ENCODE results near the gene SRRM2.

SRRM2 gene

DNA sequence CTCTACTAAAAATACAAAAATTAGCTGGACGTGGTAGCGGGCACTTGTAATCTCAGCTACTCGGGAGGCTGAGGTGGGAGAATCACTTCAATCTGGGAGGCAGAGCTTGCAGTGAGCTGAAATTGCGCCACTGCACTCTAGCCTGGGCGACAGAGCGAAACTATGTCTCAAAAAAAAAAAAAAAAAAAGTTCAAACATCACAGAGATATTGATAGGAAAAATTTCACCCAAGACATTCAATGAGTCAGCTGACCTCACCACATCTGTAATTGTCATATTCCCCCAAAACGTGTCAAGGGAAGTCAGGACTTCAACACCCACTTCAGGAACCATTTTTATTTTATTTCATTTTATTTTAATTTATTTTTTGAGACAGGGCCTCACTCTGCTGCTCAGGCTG, 24.4 kb upstream of the SRRM2 start:
- H2BK5ac ChIP-seq (ENCODE audit: low read length) = no peak overlapping the region
- H2BK15ac ChIP-seq (replicated peaks; ENCODE audit: low read depth) = no peak overlapping the region
- H4K5ac ChIP-seq (ENCODE audit: low read length) = no peak overlapping the region
- no peak overlapping the region for H3K56ac ChIP-seq (ENCODE audit: low read length)
- no peak overlapping the region for H3K27ac ChIP-seq (ENCODE audit: low read depth, low read length)
- no peaks in the 10 kb centered on the region for H3K4me1 ChIP-seq (ENCODE audit: control insufficient read depth, low read depth, low read length)
- no peak overlapping the region for H2AK5ac ChIP-seq (ENCODE audit: low read length)
- no peaks in the 10 kb centered on the region for H3K36me3 ChIP-seq (ENCODE audit: control insufficient read depth, insufficient read depth, low read length)
- no peaks in the 10 kb centered on the region for H3K79me2 ChIP-seq (ENCODE audit: control insufficient read depth, insufficient read depth, low read length)
- no peak overlapping the region for H3K4me3 ChIP-seq (ENCODE audit: low read length)
- H3K23ac ChIP-seq (ENCODE audit: low read length) = no peak overlapping the region
- no peak overlapping the region for H3K4ac ChIP-seq (ENCODE audit: low read depth, low read length)
- no peak overlapping the region for H3K4me2 ChIP-seq (ENCODE audit: low read length)
- no peak for DNase-seq
- WGBS (ENCODE audit: extremely low coverage, insufficient coverage, low lambda C conversion rate) = no CpG with 5 or more reads among the region's 7 CpGs
- no peak overlapping the region for H3K9ac ChIP-seq (ENCODE audit: low read length)
- no peak overlapping the region for H3K18ac ChIP-seq (ENCODE audit: low read length)
- H3K27me3 ChIP-seq (ENCODE audit: insufficient read depth, low read length, poor library complexity) = no peaks in the 10 kb centered on the region
- no peak overlapping the region for H2BK120ac ChIP-seq (ENCODE audit: low read depth, low read length)
- no peak overlapping the region for H4K8ac ChIP-seq (ENCODE audit: low read depth, low read length)
- H3K79me1 ChIP-seq (ENCODE audit: low read length) = no peaks in the 10 kb centered on the region

DNA sequence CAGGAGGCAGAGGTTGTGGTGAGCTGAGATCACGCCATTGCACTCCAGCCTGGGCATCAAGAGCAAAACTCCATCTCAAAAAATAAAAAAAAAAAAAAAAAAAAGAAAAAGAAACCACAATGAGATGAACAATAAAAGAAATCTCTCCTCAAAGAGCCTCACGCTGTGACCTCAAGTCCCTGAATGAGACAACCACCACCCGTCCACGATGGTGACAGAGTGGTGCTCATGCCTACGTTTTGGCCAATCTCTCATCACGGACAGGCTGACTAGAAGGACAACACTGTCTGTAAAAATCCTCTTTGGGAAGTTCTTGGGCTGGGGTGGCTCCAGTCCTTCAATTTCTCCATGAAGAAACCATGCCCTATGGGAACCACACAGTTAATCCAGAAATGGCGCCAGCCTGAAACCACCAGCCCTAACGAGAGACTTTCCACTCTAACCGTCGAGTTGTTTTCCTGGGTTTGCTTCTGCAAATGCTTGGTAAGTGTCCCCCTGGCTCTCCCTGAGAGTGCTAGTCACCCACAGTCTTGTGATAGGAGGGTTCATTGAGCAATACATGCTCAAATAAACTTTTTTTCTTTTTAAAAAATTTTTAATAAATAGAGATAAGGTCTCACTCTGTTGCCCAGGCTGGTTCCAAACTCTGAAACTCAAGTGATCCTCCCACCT, 17.5 kb upstream of the SRRM2 start:
- Histone ChIP-seq H2BK120ac (ENCODE audit: low read depth, low read length) (no peak overlapping the region), H3K56ac (ENCODE audit: low read length) (no peak overlapping the region), H3K4me1 (ENCODE audit: control insufficient read depth, low read depth, low read length) (no peaks in the 10 kb centered on the region), H3K79me1 (ENCODE audit: low read length) (no peaks in the 10 kb centered on the region), H2BK5ac (ENCODE audit: low read length) (no peak overlapping the region), H3K36me3 (ENCODE audit: control insufficient read depth, insufficient read depth, low read length) (no peaks in the 10 kb centered on the region), H3K27me3 (ENCODE audit: insufficient read depth, low read length, poor library complexity) (no peaks in the 10 kb centered on the region), H2BK15ac (replicated peaks; ENCODE audit: low read depth) (no peak overlapping the region), H4K5ac (ENCODE audit: low read length) (no peak overlapping the region), H3K23ac (ENCODE audit: low read length) (no peak overlapping the region), H3K9ac (ENCODE audit: low read length) (no peak overlapping the region), H3K4me2 (ENCODE audit: low read length) (no peak overlapping the region), H3K18ac (ENCODE audit: low read length) (no peak overlapping the region), H2AK5ac (ENCODE audit: low read length) (no peak overlapping the region), H3K79me2 (ENCODE audit: control insufficient read depth, insufficient read depth, low read length) (no peaks in the 10 kb centered on the region), H3K4ac (ENCODE audit: low read depth, low read length) (no peak overlapping the region), H3K4me3 (ENCODE audit: low read length) (no peak overlapping the region), H3K27ac (ENCODE audit: low read depth, low read length) (no peak overlapping the region), H4K8ac (ENCODE audit: low read depth, low read length) (no peak overlapping the region)
- WGBS (ENCODE audit: extremely low coverage, insufficient coverage, low lambda C conversion rate) = no CpG with 5 or more reads among the region's 10 CpGs
- DNase-seq = no peak

DNA sequence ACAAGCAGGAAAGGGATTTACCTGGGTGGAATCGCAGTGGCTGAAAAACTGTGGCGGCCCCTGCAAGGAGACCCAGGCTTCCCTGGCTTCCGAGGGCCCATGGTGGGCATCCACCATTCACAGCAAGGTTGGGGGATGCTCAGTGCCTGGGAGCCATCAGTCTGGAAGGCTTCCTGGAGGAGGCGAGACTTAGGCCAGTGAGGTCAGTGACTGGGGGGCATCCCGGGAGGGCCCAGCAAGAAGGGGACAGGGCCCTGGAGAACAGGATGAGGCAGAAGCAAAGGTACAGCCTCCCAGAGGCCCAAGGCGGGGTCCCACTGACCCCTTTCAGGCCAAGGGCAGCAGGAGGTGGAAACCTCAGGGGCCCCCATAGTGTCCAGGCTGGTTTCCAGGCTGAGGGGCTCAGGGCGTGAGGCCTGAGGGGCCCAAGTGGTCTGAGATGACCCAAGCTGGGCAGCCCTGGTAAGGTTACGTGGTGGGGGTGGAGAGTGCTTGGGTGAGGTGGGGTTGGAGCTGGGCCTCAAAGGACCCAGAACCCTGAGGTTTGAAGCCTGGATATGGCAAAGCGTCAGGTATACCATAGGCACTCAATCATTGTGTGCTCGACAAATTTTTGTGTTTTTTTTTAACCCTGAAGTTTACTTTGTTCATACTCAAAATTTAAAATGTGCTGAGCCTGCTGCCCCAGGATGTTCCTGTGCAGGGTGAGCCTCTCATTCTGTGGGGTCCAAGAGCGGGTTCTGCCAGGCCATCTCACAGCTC, 15.8 kb upstream of the SRRM2 start:
- no peaks in the 10 kb centered on the region for H3K27me3 ChIP-seq (ENCODE audit: insufficient read depth, low read length, poor library complexity)
- no peak overlapping the region for H3K9ac ChIP-seq (ENCODE audit: low read length)
- H3K4me3 ChIP-seq (ENCODE audit: low read length) = no peak overlapping the region
- no peak overlapping the region for H3K56ac ChIP-seq (ENCODE audit: low read length)
- no peak overlapping the region for H3K4ac ChIP-seq (ENCODE audit: low read depth, low read length)
- H3K79me1 ChIP-seq (ENCODE audit: low read length) = no peaks in the 10 kb centered on the region
- no peaks in the 10 kb centered on the region for H3K79me2 ChIP-seq (ENCODE audit: control insufficient read depth, insufficient read depth, low read length)
- H3K36me3 ChIP-seq (ENCODE audit: control insufficient read depth, insufficient read depth, low read length) = no peaks in the 10 kb centered on the region
- H3K4me2 ChIP-seq (ENCODE audit: low read length) = no peak overlapping the region
- no peak overlapping the region for H2BK120ac ChIP-seq (ENCODE audit: low read depth, low read length)
- no peak overlapping the region for H2BK15ac ChIP-seq (replicated peaks; ENCODE audit: low read depth)
- no peak overlapping the region for H2BK5ac ChIP-seq (ENCODE audit: low read length)
- no peak overlapping the region for H4K5ac ChIP-seq (ENCODE audit: low read length)
- H3K23ac ChIP-seq (ENCODE audit: low read length) = no peak overlapping the region
- H4K8ac ChIP-seq (ENCODE audit: low read depth, low read length) = no peak overlapping the region
- no peak overlapping the region for H2AK5ac ChIP-seq (ENCODE audit: low read length)
- H3K18ac ChIP-seq (ENCODE audit: low read length) = no peak overlapping the region
- no peak for DNase-seq
- H3K4me1 ChIP-seq (ENCODE audit: control insufficient read depth, low read depth, low read length) = no peaks in the 10 kb centered on the region
- WGBS (ENCODE audit: extremely low coverage, insufficient coverage, low lambda C conversion rate) = no CpG with 5 or more reads among the region's 11 CpGs
- no peak overlapping the region for H3K27ac ChIP-seq (ENCODE audit: low read depth, low read length)

DNA sequence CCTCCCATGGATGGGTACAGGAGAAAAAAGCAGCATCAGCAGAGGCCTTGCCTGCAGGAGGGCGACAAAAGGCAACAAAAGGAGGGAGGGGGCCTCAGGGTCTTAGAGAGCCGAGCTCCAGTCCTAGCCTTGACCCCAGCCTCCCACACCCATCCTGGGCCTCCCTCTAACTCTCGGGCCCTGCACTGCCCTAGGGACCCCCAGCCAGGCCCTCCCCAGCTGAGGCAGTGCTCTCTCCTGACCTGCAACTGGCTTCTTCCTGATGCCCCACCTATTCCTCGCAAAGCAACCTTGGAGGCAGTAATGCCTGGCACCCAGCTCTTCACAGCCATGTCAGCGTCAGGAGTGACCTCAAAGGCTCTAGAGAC, 15.2 kb upstream of the SRRM2 start:
- Histone ChIP-seq H4K5ac (ENCODE audit: low read length) (no peak overlapping the region), H3K79me1 (ENCODE audit: low read length) (no peaks in the 10 kb centered on the region), H3K27me3 (ENCODE audit: insufficient read depth, low read length, poor library complexity) (no peaks in the 10 kb centered on the region), H3K36me3 (ENCODE audit: control insufficient read depth, insufficient read depth, low read length) (no peaks in the 10 kb centered on the region), H4K8ac (ENCODE audit: low read depth, low read length) (no peak overlapping the region), H3K4me2 (ENCODE audit: low read length) (no peak overlapping the region), H3K79me2 (ENCODE audit: control insufficient read depth, insufficient read depth, low read length) (no peaks in the 10 kb centered on the region), H3K4me1 (ENCODE audit: control insufficient read depth, low read depth, low read length) (no peaks in the 10 kb centered on the region), H3K56ac (ENCODE audit: low read length) (no peak overlapping the region), H3K27ac (ENCODE audit: low read depth, low read length) (no peak overlapping the region), H3K23ac (ENCODE audit: low read length) (no peak overlapping the region), H2BK15ac (replicated peaks; ENCODE audit: low read depth) (no peak overlapping the region), H3K18ac (ENCODE audit: low read length) (no peak overlapping the region), H3K4ac (ENCODE audit: low read depth, low read length) (no peak overlapping the region), H2BK5ac (ENCODE audit: low read length) (no peak overlapping the region), H2BK120ac (ENCODE audit: low read depth, low read length) (no peak overlapping the region), H2AK5ac (ENCODE audit: low read length) (no peak overlapping the region), H3K4me3 (ENCODE audit: low read length) (no peak overlapping the region), H3K9ac (ENCODE audit: low read length) (no peak overlapping the region)
- no CpG with 5 or more reads among the region's 5 CpGs for WGBS (ENCODE audit: extremely low coverage, insufficient coverage, low lambda C conversion rate)
- no peak for DNase-seq

DNA sequence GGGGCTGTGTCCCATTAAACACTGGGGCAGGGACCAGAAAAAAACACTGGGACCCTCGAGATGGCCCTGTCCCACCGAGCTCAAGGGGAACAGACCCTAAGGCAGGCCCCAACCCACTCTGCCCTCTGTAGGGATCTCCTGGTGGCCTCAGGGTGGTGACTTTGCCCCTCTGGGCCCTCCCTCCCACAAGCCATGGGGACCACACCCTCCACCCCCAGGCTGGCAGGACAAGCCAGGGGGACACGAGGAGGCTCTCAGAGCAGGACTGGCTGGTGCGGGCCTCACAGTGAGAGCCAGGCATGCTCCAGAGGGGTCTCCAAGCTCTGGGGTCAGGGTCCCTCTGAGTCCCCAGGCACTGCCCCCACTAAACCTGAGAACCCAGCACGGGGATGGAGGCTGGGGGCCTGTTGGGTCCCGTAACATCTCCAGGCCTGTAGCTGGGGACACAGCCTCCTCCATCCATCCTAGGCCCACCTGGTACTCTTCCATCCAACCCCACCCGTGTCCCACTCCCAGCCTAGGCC, 14.5 kb upstream of the SRRM2 start:
- WGBS (ENCODE audit: extremely low coverage, insufficient coverage, low lambda C conversion rate) = no CpG with 5 or more reads among the region's 7 CpGs
- no peak overlapping the region for H4K5ac ChIP-seq (ENCODE audit: low read length)

More for the DNA sequence above, 14.5 kb upstream of the SRRM2 start:
- no peak overlapping the region for H3K27ac ChIP-seq (ENCODE audit: low read depth, low read length)
- H3K18ac ChIP-seq (ENCODE audit: low read length) = no peak overlapping the region
- no peak overlapping the region for H3K56ac ChIP-seq (ENCODE audit: low read length)
- H3K4me2 ChIP-seq (ENCODE audit: low read length) = no peak overlapping the region
- H3K4me3 ChIP-seq (ENCODE audit: low read length) = no peak overlapping the region
- no peak for DNase-seq
- H3K79me1 ChIP-seq (ENCODE audit: low read length) = no peaks in the 10 kb centered on the region
- H2BK5ac ChIP-seq (ENCODE audit: low read length) = no peak overlapping the region
- H3K9ac ChIP-seq (ENCODE audit: low read length) = no peak overlapping the region
- H3K36me3 ChIP-seq (ENCODE audit: control insufficient read depth, insufficient read depth, low read length) = no peaks in the 10 kb centered on the region
- no peaks in the 10 kb centered on the region for H3K27me3 ChIP-seq (ENCODE audit: insufficient read depth, low read length, poor library complexity)
- H2BK120ac ChIP-seq (ENCODE audit: low read depth, low read length) = no peak overlapping the region
- no peak overlapping the region for H2BK15ac ChIP-seq (replicated peaks; ENCODE audit: low read depth)
- H3K4ac ChIP-seq (ENCODE audit: low read depth, low read length) = no peak overlapping the region
- H2AK5ac ChIP-seq (ENCODE audit: low read length) = no peak overlapping the region
- H3K79me2 ChIP-seq (ENCODE audit: control insufficient read depth, insufficient read depth, low read length) = no peaks in the 10 kb centered on the region
- H3K4me1 ChIP-seq (ENCODE audit: control insufficient read depth, low read depth, low read length) = no peaks in the 10 kb centered on the region
- no peak overlapping the region for H3K23ac ChIP-seq (ENCODE audit: low read length)
- H4K8ac ChIP-seq (ENCODE audit: low read depth, low read length) = no peak overlapping the region
